Measurements from ENCODE around the gene SYCE3.

GRCh38 chr22:50609599-50609998, 46.9 kb upstream of the SYCE3 start:
- TF ChIP-seq CTCF (IDR thresholded peaks at IDR 0.05; ENCODE audit: low read depth, low read length): no peak
- no peak for TF ChIP-seq EZH2phosphoT487 (IDR thresholded peaks at IDR 0.05; ENCODE audit: low read depth)

Data from OCI-LY3 (cell line).